NCI-H345 treated with DMSO at 0.1 percent for 48 hours (cell line): ENCODE data around the gene MARF1.

Experiments
- DNase-seq: peaks from one replicate; lab custom pipeline; 2025; ENCODE audit not compliant: unreplicated experiment; lab: John Stamatoyannopoulos, UW

Gene MARF1

GRCh38 chr16:15602285-15603044, 40.5 kb downstream of the MARF1 start:
- DNase-seq = no peak

- no peak for DNase-seq
These were observed 41.6 kb downstream of the MARF1 start for GRCh38 chr16:15601212-15601879.

- DNase-seq = no peak
These were observed 43.5 kb downstream of the MARF1 start for GRCh38 chr16:15599303-15600070.

- DNase-seq = no peak
These were observed 44.2 kb downstream of the MARF1 start for GRCh38 chr16:15598648-15599190.

GRCh38 chr16:15597822-15598647, 44.9 kb downstream of the MARF1 start:
- no peak for DNase-seq

GRCh38 chr16:15597135-15597534, 45.8 kb downstream of the MARF1 start:
- DNase-seq = no peak

- DNase-seq = no peak
These were observed 48.1 kb downstream of the MARF1 start for GRCh38 chr16:15594711-15595320.

GRCh38 chr16:15593235-15593634, 49.7 kb downstream of the MARF1 start:
- no peak for DNase-seq

GRCh38 chr16:15592324-15592723, 50.6 kb downstream of the MARF1 start:
- no peak for DNase-seq

- no peak for DNase-seq
These were observed 55.7 kb downstream of the MARF1 start for GRCh38 chr16:15587152-15587825.

- no peak for DNase-seq
These were observed 56.2 kb downstream of the MARF1 start for GRCh38 chr16:15586716-15587115.

GRCh38 chr16:15585956-15586355, 57.0 kb downstream of the MARF1 start:
- no peak for DNase-seq

GRCh38 chr16:15583526-15583925, 59.4 kb downstream of the MARF1 start:
- no peak for DNase-seq

- DNase-seq = no peak
These were observed 61.7 kb downstream of the MARF1 start for GRCh38 chr16:15581127-15581815.

- DNase-seq = no peak
These were observed 64.1 kb downstream of the MARF1 start for GRCh38 chr16:15578824-15579223.

- DNase-seq = no peak
These were observed 65.7 kb downstream of the MARF1 start for GRCh38 chr16:15576960-15577958.

- no peak for DNase-seq
These were observed 67.5 kb downstream of the MARF1 start for GRCh38 chr16:15575293-15576049.
